Jurkat, Clone E6-1 (cell line): ENCODE measurements around the gene RAD21L1.
A peak's percentile ranks its signal among the peaks of the same experiment; 100 is the strongest.
"Not testable (repeated sequence)": the region's sequence is repeated elsewhere in the genome, so short reads cannot be mapped to it uniquely, and the experiment has no call there.

Source experiments
- DNase-seq: peaks from one replicate; pipeline ENCODE4 v3.0.0-alpha.2; 2011; ENCODE audit warnings: low read depth, low spot score
- H3K4me3 ChIP-seq: 2 replicates; pipeline ENCODE4 v1.5.1; 2011; ENCODE audit warnings: mild to moderate bottlenecking, low read length, control low read depth, moderate library complexity

RAD21L1 gene

GRCh38 chr20:1216527-1217427 lies 9.1 kb upstream of the RAD21L1 start:
- not testable (repeated sequence) for DNase-seq, H3K4me3 ChIP-seq

GRCh38 chr20:1222750-1223149 lies 3.1 kb upstream of the RAD21L1 start:
- DNase-seq, H3K4me3 ChIP-seq: not testable (repeated sequence)

- DNase-seq = no peak
- H3K4me3 ChIP-seq = no peak overlapping the region
Measured at GRCh38 chr20:1224205-1224890, 1.5 kb upstream of the RAD21L1 start.

GRCh38 chr20:1225263-1225782 lies 521 bp upstream of the RAD21L1 start:
- DNase-seq = no peak
- H3K4me3 ChIP-seq = no peak overlapping the region

- no peak for DNase-seq
- H3K4me3 ChIP-seq = no peak overlapping the region
Measured at GRCh38 chr20:1229541-1229940, 3.7 kb downstream of the RAD21L1 start.

GRCh38 chr20:1232286-1233111 lies 6.7 kb downstream of the RAD21L1 start:
- no peak overlapping the region for H3K4me3 ChIP-seq
- DNase-seq = no peak

- no peak overlapping the region for H3K4me3 ChIP-seq
- no peak for DNase-seq
Measured at GRCh38 chr20:1240549-1240948, 14.7 kb downstream of the RAD21L1 start.

GRCh38 chr20:1241456-1241855 lies 15.6 kb downstream of the RAD21L1 start:
- no peak overlapping the region for H3K4me3 ChIP-seq
- no peak for DNase-seq

GRCh38 chr20:1242099-1242498 lies 16.3 kb downstream of the RAD21L1 start:
- H3K4me3 ChIP-seq = no peak overlapping the region
- DNase-seq = no peak

- no peak for DNase-seq
- no peak overlapping the region for H3K4me3 ChIP-seq
Measured at GRCh38 chr20:1242530-1242929, 16.7 kb downstream of the RAD21L1 start.

GRCh38 chr20:1245578-1245977 lies 19.7 kb downstream of the RAD21L1 start:
- H3K4me3 ChIP-seq = no peak overlapping the region
- DNase-seq = no peak

GRCh38 chr20:1247689-1248088 lies 21.8 kb downstream of the RAD21L1 start:
- no peak for DNase-seq
- no peak overlapping the region for H3K4me3 ChIP-seq

GRCh38 chr20:1250282-1250681 lies 24.4 kb downstream of the RAD21L1 start:
- H3K4me3 ChIP-seq, DNase-seq: not testable (repeated sequence)

- no peak overlapping the region for H3K4me3 ChIP-seq
- DNase-seq = no peak
Measured at GRCh38 chr20:1252416-1252815, 26.6 kb downstream of the RAD21L1 start.

- DNase-seq = no peak
Measured at GRCh38 chr20:1254254-1254653, 28.4 kb downstream of the RAD21L1 start.

GRCh38 chr20:1255675-1256074 lies 29.8 kb downstream of the RAD21L1 start:
- no peak overlapping the region for H3K4me3 ChIP-seq
- no peak for DNase-seq

More at GRCh38 chr20:1254254-1254653, 28.4 kb downstream of the RAD21L1 start:
- H3K4me3 ChIP-seq = no peak overlapping the region

GRCh38 chr20:1263853-1264252 lies 38.0 kb downstream of the RAD21L1 start:
- DNase-seq = no peak

GRCh38 chr20:1264727-1265126 lies 38.9 kb downstream of the RAD21L1 start:
- no peak for DNase-seq
- no peak overlapping the region for H3K4me3 ChIP-seq

More at GRCh38 chr20:1263853-1264252, 38.0 kb downstream of the RAD21L1 start:
- no peak overlapping the region for H3K4me3 ChIP-seq

- no peak for DNase-seq
- peak overlapping the region; percentile 64 for H3K4me3 ChIP-seq
Measured at GRCh38 chr20:1265226-1265915, 39.5 kb downstream of the RAD21L1 start.
